ENCODE results near the gene GPR150. TPM values are rescaled to one million over a fixed set of nuclear protein-coding genes. Genes with fewer than 3 reads are reported as not detected.
A peak's percentile ranks its signal among the peaks of the same experiment; 100 is the strongest.

Gene GPR150
- total and polyA plus RNA-seq, 9 of the 15 experiments (the other 6 are each of a cell fraction or from before 2014, with no cell fraction given), result not detected

GRCh38 chr5:95624368-95624767 is 4.5 kb downstream of the GPR150 start:
- ATAC-seq (no peak), FAIRE-seq (no peak), DNase-seq (ENCODE audit: extremely low read depth in 1 of 4, low spot score in 3 of 4) (no peak)
- Histone ChIP-seq H3K4me3 (no peak overlapping the region), H3K27me3 (ENCODE audit: control insufficient read depth in 2 of 2, insufficient read depth in 2 of 2, low read length in 2 of 2) (no peaks in the 10 kb centered on the region), H3K4me2 (ENCODE audit: insufficient read depth, low read length) (no peak overlapping the region), H2AFZ (ENCODE audit: low read depth, low read length) (peak overlapping the region; percentile 48; the same call in 1 of the 2 replicates), H3K9me3 (replicated peaks; ENCODE audit: control insufficient read depth, insufficient read depth, low read depth, low read length) (no peaks in the 10 kb centered on the region), H3K9ac (ENCODE audit: insufficient read depth in 1 of 2, low read depth in 2 of 2, low read length in 2 of 2) (no peak overlapping the region), H3K36me3 (ENCODE audit: control insufficient read depth, insufficient read depth, low read length) (no peaks in the 10 kb centered on the region), H4K20me1 (replicated peaks; ENCODE audit: control insufficient read depth, insufficient read depth, low read length) (no peaks in the 10 kb centered on the region), H3K27ac (ENCODE audit: extremely low read depth, low read depth, low read length) (no peak overlapping the region), H3K79me2 (ENCODE audit: control insufficient read depth, insufficient read depth, low read length) (no peaks in the 10 kb centered on the region), H3K4me1 (replicated peaks in 1 of 2; ENCODE audit: control insufficient read depth in 2 of 2, insufficient read depth in 2 of 2, low read length in 2 of 2) (no peaks in the 10 kb centered on the region), H3K9me1 (ENCODE audit: control insufficient read depth, insufficient read depth, low read length) (no peaks in the 10 kb centered on the region)
- POLR2A ChIA-PET, result interaction anchor here (0.9 to 2.3 kb wide), 2 partner anchors 7 to 11 kb away, joined by 3 to 12 read pairs; no protein-coding TSS in a partner anchor
- intact Hi-C loops (cut with micrococcal nuclease), result no loop called here
- 21% methylated on average over 2 of the region's 2 CpGs for WGBS (ENCODE audit: insufficient coverage, low coverage, missing lambda C conversion rate)
- no TSS peak for BruUV-seq (replicated peaks)
- in situ Hi-C loops (cut with MboI), result no loop called here
- peak; percentile 55; the same call in 1 of the 2 replicates for TF ChIP-seq KAT8 (IDR thresholded peaks at IDR 0.05; ENCODE audit: low read depth)
- peak in 2 of 3 experiments; percentile 43 to 86 for TF ChIP-seq YY1 (IDR thresholded peaks at IDR 0.05; ENCODE audit: borderline replicate concordance in 1 of 3, control insufficient read depth in 1 of 3, extremely low read depth in 1 of 3, insufficient read depth in 3 of 3, insufficient read length in 1 of 3, insufficient replicate concordance in 2 of 3, low read depth in 1 of 3, low read length in 2 of 3)
- TF ChIP-seq LCOR (CRISPR knock-in tag; IDR thresholded peaks at IDR 0.05), result no peak
- CTCF ChIA-PET (ENCODE audit: low intra/inter-chr PET ratio), result no interaction called here

GRCh38 chr5:95626701-95627100 is 6.8 kb downstream of the GPR150 start:
- intact Hi-C loops (cut with micrococcal nuclease), result no loop called here
- in situ Hi-C loops (cut with MboI), result loop anchor here (25.0 kb wide), 1 partner anchor 711 kb away; no protein-coding TSS in a partner anchor
- POLR2A ChIA-PET, result no interaction called here
- TF ChIP-seq ELF2 (CRISPR knock-in tag; IDR thresholded peaks at IDR 0.05) (no peak), GTF3C2 (IDR thresholded peaks at IDR 0.05; ENCODE audit: borderline replicate concordance, extremely low read depth, insufficient read length) (no peak), ZBTB1 (CRISPR knock-in tag; IDR thresholded peaks at IDR 0.05; ENCODE audit: borderline replicate concordance, low read depth) (no peak), ZBTB43 (CRISPR knock-in tag; IDR thresholded peaks at IDR 0.05) (no peak), MXD1 (CRISPR knock-in tag; IDR thresholded peaks at IDR 0.05; ENCODE audit: borderline replicate concordance, poor library complexity, severe bottlenecking) (no peak), YY1 (IDR thresholded peaks at IDR 0.05; ENCODE audit: borderline replicate concordance in 1 of 3, control insufficient read depth in 1 of 3, extremely low read depth in 1 of 3, insufficient read depth in 3 of 3, insufficient read length in 1 of 3, insufficient replicate concordance in 2 of 3, low read depth in 1 of 3, low read length in 2 of 3) (no peak), HDAC6 (IDR thresholded peaks at IDR 0.05; ENCODE audit: low read depth, low read length) (no peak)

More at GRCh38 chr5:95626701-95627100, 6.8 kb downstream of the GPR150 start:
- Histone ChIP-seq H3K4me2 (ENCODE audit: insufficient read depth, low read length) (no peak overlapping the region), H3K9me3 (replicated peaks; ENCODE audit: control insufficient read depth, insufficient read depth, low read depth, low read length) (no peaks in the 10 kb centered on the region), H3K4me1 (replicated peaks in 1 of 2; ENCODE audit: control insufficient read depth in 2 of 2, insufficient read depth in 2 of 2, low read length in 2 of 2) (peaks cover 0 to 5% of the 10 kb centered on the region in 2 experiments; a peak in 3 of 5 replicates), H3K27me3 (ENCODE audit: control insufficient read depth in 2 of 2, insufficient read depth in 2 of 2, low read length in 2 of 2) (no peaks in the 10 kb centered on the region), H3K4me3 (no peak overlapping the region), H2AFZ (ENCODE audit: low read depth, low read length) (no peak overlapping the region), H3K9me1 (ENCODE audit: control insufficient read depth, insufficient read depth, low read length) (no peaks in the 10 kb centered on the region), H3K79me2 (ENCODE audit: control insufficient read depth, insufficient read depth, low read length) (no peaks in the 10 kb centered on the region), H3K9ac (ENCODE audit: insufficient read depth in 1 of 2, low read depth in 2 of 2, low read length in 2 of 2) (no peak overlapping the region), H3K27ac (ENCODE audit: extremely low read depth, low read depth, low read length) (no peak overlapping the region), H3K36me3 (ENCODE audit: control insufficient read depth, insufficient read depth, low read length) (no peaks in the 10 kb centered on the region), H4K20me1 (replicated peaks; ENCODE audit: control insufficient read depth, insufficient read depth, low read length) (no peaks in the 10 kb centered on the region)
- CTCF ChIA-PET (ENCODE audit: low intra/inter-chr PET ratio), result no interaction called here
- DNase-seq (ENCODE audit: extremely low read depth in 1 of 4, low spot score in 3 of 4), result no peak
- 0% methylated on average over 1 of the region's 1 CpG for WGBS (ENCODE audit: insufficient coverage, low coverage, missing lambda C conversion rate)
- ATAC-seq, result no peak
- BruUV-seq (replicated peaks), result no TSS peak
- FAIRE-seq, result no peak
